ENCODE measurements around the gene BANF1.
"Not testable (repeated sequence)": the region's sequence is repeated elsewhere in the genome, so short reads cannot be mapped to it uniquely, and the experiment has no call there.

The BANF1 gene

GRCh38 chr11:65978391-65979238 is 23.7 kb upstream of the BANF1 start:
- DNase-seq (ENCODE audit: low spot score), result no peak

GRCh38 chr11:65979261-65979759 is 23.0 kb upstream of the BANF1 start:
- DNase-seq (ENCODE audit: low spot score), result no peak

GRCh38 chr11:65981101-65981740 is 21.1 kb upstream of the BANF1 start:
- DNase-seq (ENCODE audit: low spot score), result no peak

- DNase-seq (ENCODE audit: low spot score), result no peak
These were observed 20.1 kb upstream of the BANF1 start for GRCh38 chr11:65981972-65982823.

GRCh38 chr11:65982824-65983588 is 19.3 kb upstream of the BANF1 start:
- no peak for DNase-seq (ENCODE audit: low spot score)

GRCh38 chr11:65983589-65983987 is 18.7 kb upstream of the BANF1 start:
- no peak for DNase-seq (ENCODE audit: low spot score)

- no peak for DNase-seq (ENCODE audit: low spot score)
These were observed 15.0 kb upstream of the BANF1 start for GRCh38 chr11:65987336-65987735.

GRCh38 chr11:65988791-65989592 is 13.3 kb upstream of the BANF1 start:
- DNase-seq (ENCODE audit: low spot score), result peak; percentile 91

- DNase-seq (ENCODE audit: low spot score), result no peak
These were observed 10.2 kb upstream of the BANF1 start for GRCh38 chr11:65992056-65992455.

GRCh38 chr11:65997286-65997685 is 5.0 kb upstream of the BANF1 start:
- DNase-seq (ENCODE audit: low spot score), result no peak

- no peak for DNase-seq (ENCODE audit: low spot score)
These were observed 434 bp downstream of the BANF1 start for GRCh38 chr11:66002648-66003225.

GRCh38 chr11:66003291-66003690 is 988 bp downstream of the BANF1 start:
- DNase-seq (ENCODE audit: low spot score), result no peak

GRCh38 chr11:66004186-66004585 is 1.9 kb downstream of the BANF1 start:
- no peak for DNase-seq (ENCODE audit: low spot score)

GRCh38 chr11:66006134-66006890 is 4.0 kb downstream of the BANF1 start:
- no peak for DNase-seq (ENCODE audit: low spot score)

GRCh38 chr11:66006891-66007176 is 4.5 kb downstream of the BANF1 start:
- DNase-seq (ENCODE audit: low spot score), result no peak

GRCh38 chr11:66007201-66007634 is 4.9 kb downstream of the BANF1 start:
- DNase-seq (ENCODE audit: low spot score), result no peak

- no peak for DNase-seq (ENCODE audit: low spot score)
These were observed 5.8 kb downstream of the BANF1 start for GRCh38 chr11:66008095-66008467.

- DNase-seq (ENCODE audit: low spot score), result no peak
These were observed 6.3 kb downstream of the BANF1 start for GRCh38 chr11:66008468-66009101.

- DNase-seq (ENCODE audit: low spot score), result not testable (repeated sequence)
These were observed 7.7 kb downstream of the BANF1 start for GRCh38 chr11:66010036-66010435.
